GM10266 (cell line): ENCODE data around the gene CCDC6.

Source experiments
- DNase-seq: peaks from one replicate; pipeline ENCODE4 v3.0.0; 2012; ENCODE audit errors: extremely low spot score
- TF ChIP-seq, protein P1 (sequence below): IDR thresholded peaks from 2 replicates; pipeline ENCODE4 v1.5.1; 2012; ENCODE audit warnings: mild to moderate bottlenecking, low read depth; ENCODE audit not compliant: control insufficient read depth, insufficient read depth; ENCODE audit errors: missing control alignments

Gene CCDC6

DNA sequence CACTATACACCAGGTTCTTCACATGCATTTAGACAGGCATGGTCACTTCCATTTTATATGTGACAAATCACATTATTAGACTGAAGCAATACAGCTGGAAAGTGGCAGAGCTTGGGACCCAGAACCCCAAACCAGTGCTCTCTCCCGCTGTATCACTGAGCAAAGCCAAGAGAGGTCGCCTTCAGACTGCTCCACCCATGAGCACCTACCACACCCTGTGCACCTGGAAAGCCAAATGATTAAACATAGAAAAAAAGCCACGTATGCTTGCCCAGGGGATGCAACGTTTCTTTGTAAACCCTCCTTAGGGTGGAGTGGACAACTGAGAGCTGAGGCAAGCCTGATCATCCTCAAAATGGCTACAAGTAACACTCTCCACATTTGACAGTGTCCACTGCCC lies 72.5 kb downstream of the CCDC6 start:
- DNase-seq: no peak
- TF ChIP-seq, protein P1, sequence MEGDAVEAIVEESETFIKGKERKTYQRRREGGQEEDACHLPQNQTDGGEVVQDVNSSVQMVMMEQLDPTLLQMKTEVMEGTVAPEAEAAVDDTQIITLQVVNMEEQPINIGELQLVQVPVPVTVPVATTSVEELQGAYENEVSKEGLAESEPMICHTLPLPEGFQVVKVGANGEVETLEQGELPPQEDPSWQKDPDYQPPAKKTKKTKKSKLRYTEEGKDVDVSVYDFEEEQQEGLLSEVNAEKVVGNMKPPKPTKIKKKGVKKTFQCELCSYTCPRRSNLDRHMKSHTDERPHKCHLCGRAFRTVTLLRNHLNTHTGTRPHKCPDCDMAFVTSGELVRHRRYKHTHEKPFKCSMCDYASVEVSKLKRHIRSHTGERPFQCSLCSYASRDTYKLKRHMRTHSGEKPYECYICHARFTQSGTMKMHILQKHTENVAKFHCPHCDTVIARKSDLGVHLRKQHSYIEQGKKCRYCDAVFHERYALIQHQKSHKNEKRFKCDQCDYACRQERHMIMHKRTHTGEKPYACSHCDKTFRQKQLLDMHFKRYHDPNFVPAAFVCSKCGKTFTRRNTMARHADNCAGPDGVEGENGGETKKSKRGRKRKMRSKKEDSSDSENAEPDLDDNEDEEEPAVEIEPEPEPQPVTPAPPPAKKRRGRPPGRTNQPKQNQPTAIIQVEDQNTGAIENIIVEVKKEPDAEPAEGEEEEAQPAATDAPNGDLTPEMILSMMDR: peak; percentile 12

DNA sequence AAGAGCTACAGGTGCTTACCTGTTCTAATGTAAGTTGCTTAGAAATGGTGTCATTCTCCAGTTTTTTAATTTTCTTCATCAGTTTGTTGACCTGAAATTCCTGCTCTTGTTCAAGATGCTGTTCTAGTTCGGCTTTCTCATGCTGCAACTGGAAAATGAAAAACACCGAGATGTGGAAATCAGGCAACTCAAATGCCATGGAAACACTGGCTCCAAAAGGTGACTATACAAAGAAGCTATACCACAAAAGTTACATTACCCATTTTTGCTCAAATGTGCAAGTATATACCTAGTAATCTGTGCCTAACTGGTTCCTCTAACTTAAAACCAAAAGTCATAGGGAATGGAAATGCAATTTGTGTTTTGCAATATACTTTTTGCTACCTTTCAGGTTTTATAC lies 73.8 kb downstream of the CCDC6 start:
- DNase-seq: no peak
- TF ChIP-seq, protein P1: no peak

DNA sequence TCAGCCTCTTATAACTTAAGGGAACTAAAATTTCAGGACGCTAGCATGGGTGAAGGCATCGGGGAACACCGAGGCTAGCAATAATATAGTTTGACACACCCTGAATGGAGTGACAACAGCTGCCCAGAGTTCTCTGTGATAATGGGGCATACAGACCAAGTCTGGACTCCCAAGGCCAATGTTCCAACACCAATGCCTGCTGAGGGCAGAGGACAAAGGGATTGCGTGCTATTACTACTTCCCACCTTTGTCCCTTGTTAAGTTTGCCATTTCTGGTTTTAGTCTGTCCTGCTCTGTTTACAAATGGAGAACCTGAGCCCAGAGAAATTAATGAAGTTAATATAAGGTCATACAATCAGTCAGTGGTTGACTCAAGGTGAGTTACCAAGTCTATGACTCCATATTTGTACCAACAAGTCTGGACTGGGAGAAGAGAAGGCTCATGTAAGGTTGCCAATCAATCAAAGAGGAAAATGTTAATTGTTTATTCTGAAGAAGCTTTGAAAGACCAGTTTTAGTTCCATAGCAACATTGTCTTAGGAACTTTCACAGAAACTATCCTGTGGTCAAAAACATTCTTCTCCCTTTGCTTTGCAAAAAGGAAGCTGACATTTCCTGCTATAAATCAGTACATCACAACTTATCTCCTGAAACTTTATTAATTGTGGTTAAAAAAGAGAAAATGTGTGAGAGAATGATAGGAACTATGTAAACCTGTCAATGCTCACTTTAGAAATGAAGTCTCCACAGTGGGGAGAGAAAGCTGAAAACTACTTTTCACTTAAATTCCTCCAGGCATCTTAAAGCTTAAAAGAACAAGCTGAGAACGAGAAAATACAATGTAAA lies 74.5 kb downstream of the CCDC6 start:
- TF ChIP-seq, protein P1: no peak
- DNase-seq: no peak

DNA sequence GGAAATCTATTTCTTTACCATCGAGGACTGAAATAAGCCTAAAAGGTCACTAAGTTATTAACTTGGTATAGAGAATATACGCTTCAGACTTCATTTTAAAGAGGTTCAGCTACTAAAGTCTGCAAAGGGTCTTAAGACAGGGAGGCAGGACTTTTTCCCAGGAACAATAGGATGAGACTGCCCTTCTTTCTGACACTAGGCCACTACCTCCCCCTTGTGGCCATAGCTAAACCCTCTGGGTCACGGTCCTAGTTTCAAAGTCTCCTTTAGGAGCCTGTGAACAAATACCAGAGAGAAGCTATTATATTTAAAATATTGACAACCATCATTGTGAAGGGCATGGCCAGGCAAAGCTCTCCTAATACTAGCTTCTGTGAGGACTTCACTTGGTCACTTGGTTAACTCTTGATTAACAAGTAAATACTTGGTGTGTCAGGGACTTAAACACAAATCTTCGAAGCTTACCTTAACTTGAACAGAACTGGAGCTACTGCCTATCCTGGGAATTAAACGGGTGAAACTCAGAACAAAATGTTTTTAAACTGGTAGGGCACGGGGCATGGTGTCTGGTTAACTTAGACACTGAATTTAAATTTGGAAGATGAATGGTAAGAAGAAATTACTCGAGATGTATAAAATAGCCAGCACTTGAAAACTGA lies 75.6 kb downstream of the CCDC6 start:
- peak; percentile 11 for DNase-seq
- TF ChIP-seq, protein P1: peak; percentile 56

DNA sequence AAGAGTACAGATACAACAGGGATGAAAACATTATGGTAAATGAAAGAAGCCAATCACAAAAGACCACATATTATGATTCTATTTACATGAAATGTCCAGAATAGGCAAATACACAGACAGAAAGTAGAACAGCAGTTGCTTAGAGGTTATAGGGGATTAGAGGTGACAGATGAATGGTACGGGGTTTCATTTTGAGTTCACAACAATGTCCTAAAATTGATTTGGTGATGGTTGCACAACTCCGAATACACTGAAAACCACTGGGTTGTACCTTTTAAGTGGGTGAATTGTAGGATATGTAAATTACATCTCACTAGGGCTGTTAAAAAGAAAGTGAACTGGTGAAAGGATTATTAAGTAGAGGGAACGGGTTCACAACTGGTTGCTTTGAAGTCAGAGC lies 76.8 kb downstream of the CCDC6 start:
- DNase-seq: peak; percentile 20
- TF ChIP-seq, protein P1: no peak

DNA sequence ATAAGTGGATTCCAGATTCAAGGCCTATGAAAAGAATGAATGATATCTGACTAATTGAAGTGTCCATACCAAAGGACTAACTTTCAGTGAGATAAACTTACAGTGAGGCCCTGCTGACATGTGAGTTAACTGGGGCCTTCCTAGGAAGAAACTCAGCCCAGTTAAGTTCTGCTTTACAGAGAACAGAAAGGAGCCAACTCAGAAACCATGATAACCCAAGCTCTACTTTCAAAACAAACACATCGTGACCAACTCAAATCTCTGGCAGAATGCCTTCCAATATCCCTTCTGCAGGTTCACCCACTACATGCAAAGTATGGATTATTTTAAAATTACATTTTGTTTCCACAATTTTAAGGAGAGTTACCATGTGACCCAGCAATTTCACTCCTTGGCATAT lies 77.3 kb downstream of the CCDC6 start:
- DNase-seq: no peak
- TF ChIP-seq, protein P1: no peak

DNA sequence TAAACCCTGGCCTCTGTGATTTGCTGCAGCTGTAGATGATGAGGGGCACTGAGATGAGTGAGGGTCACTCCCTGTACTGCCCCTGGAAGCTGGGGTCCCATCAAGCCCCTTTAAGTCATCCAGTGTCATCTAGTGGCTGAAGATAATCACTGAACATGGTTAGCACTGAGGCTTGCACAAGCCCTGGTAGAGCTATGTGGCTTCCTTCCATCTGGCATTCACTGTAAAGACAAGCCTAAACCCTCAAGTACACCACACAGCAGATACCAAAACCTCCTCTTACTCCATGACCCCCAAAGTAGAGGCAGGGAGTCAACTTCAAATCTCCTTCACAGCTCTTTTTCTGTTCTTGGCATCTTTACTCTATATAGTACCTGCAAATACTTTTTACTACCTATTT lies 80.4 kb downstream of the CCDC6 start:
- TF ChIP-seq, protein P1: no peak

More for the DNA sequence above, 80.4 kb downstream of the CCDC6 start:
- DNase-seq: no peak
